BJ (cell line): ENCODE data around the gene CD163L1. TPM values are rescaled to one million over a fixed set of nuclear protein-coding genes. Genes with fewer than 3 reads are reported as not detected.

Experiments
- CTCF ChIA-PET: fragments of 350-600 bp; formaldehyde crosslinking; extraction: SDS; loops from one replicate; lab custom pipeline; 2021; ENCODE audit warnings: antibody characterized with exemption, inconsistent platforms; lab: Yijun Ruan, JAX
- POLR2A ChIA-PET: fragments of 300-600 bp; sonication (Branson Sonifier 250); formaldehyde crosslinking; extraction: SDS; loops from one replicate; lab custom pipeline; 2021; ENCODE audit warnings: antibody characterized with exemption; lab: Charles Lee
- DNase-seq: peaks from one replicate; pipeline ENCODE4 v3.0.0-alpha.2; 2011; ENCODE audit warnings: low read depth
- H3K27me3 ChIP-seq: 2 replicates; pipeline ENCODE4 v1.6.0; 2011; ENCODE audit warnings: low read length; ENCODE audit not compliant: control insufficient read depth, insufficient read depth
- H3K36me3 ChIP-seq: 2 replicates; pipeline ENCODE4 v1.5.1; 2011; ENCODE audit warnings: low read length; ENCODE audit not compliant: control insufficient read depth, insufficient read depth
- H3K4me3 ChIP-seq: 2 replicates; pipeline ENCODE4 v1.5.1; 2011; ENCODE audit warnings: low read depth, mild to moderate bottlenecking, control low read depth, low read length
- CTCF ChIP-seq: IDR thresholded peaks from 2 replicates; pipeline ENCODE4 v1.5.1; 2011; ENCODE audit warnings: low read depth, mild to moderate bottlenecking, control low read depth, inconsistent platforms, low read length, moderate library complexity; ENCODE audit not compliant: insufficient read depth
- polyA minus RNA-seq: library from RNA; depleted of rRNA, polyadenylated mRNA; stranded (reverse); fragments of >200 nt; gene quantifications from 2 replicates; pipeline ENCODE4 v1.2.3, GENCODE V29; 2011; rRNA and poly(A)+ RNA removed
- polyA plus RNA-seq: library from polyadenylated mRNA; depleted of rRNA; stranded (reverse); fragments of >200 nt; gene quantifications from 2 replicates; pipeline ENCODE4 v1.2.3, GENCODE V29; 2011; rRNA removed

Gene CD163L1
- polyA plus RNA-seq (1.0 and 1.6 TPM in 2 replicates), polyA minus RNA-seq (1.8 and 3.4 TPM in 2 replicates)

DNA sequence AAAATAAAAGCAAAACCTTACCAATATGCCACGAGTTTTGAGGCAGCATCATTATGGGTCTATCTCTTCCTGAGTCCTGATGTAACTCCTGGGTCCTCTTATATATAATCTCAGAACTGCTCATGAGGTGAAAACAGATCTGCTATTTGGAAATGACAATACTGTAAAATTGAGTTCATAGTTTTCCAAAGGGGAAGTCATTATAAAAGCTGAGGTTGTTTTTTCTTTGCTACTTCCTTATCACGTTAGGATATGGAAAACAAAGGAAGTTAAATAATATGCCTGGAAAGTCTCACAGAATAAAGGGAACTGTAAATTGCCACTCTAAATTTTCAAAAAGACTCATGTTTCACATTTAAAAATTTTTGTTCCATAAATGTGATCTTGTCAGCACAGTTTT is at the start of gene CD163L1:
Gene CD163L1, minus strand, starts transcription at position 78 of the 400 bp plus-strand sequence. Its CDS starts 26 bp downstream, at position 52.
- no peak for DNase-seq
- Histone ChIP-seq H3K36me3 (no peaks in the 10 kb centered on the region), H3K27me3 (no peaks in the 10 kb centered on the region), H3K4me3 (no peak within 1 kb of the TSS)
- TF ChIP-seq CTCF, result no peak
- ChIA-PET CTCF (no interaction called here), POLR2A (no interaction called here)

DNA sequence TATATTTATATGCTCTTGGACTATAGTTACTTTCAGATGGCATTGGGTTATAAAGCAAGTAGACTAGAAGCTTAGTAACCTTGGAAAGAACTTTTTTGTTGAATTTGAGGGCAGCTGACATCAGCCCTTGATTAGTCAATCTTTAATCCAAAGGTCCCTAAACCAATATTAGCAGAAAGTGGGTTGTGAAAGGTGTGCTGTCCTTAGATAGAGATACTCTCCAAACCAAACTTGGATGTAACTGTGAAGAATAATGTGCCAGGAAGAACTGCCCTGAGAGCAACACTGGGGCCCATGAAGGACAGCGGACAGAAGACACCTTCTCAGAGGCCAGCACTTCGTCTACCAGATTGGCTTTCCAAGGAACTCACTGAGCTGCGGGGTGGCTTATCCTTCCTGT is 49.1 kb upstream of the CD163L1 start:
- no peak for TF ChIP-seq CTCF
- H3K36me3 ChIP-seq, result no peaks in the 10 kb centered on the region
- no peak overlapping the region for H3K4me3 ChIP-seq
- POLR2A ChIA-PET, result no interaction called here
- no peak for DNase-seq
- no peaks in the 10 kb centered on the region for H3K27me3 ChIP-seq
- CTCF ChIA-PET, result no interaction called here

DNA sequence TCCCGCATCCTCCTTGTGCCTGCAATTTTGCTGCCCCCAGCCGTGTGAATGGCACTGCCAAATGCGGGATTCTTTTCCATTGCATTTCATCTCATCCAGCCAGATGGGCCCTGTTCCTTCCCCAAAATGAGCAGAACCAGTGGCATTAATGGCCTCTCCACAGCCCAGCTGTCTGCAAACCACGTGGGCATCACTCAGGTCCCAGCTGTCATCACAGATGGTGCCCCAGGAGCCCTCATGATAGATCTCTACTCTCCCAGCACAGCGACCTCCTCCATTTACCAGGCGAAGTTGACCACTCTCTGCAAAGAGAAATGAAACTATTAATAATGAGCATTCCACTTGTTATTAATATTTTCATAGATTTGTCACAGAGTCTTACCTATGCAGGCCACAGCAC is 42.6 kb upstream of the CD163L1 start:
- no peaks in the 10 kb centered on the region for H3K27me3 ChIP-seq
- CTCF ChIA-PET, result no interaction called here
- no peak for DNase-seq
- POLR2A ChIA-PET, result no interaction called here
- TF ChIP-seq CTCF, result no peak
- no peaks in the 10 kb centered on the region for H3K36me3 ChIP-seq
- H3K4me3 ChIP-seq, result no peak overlapping the region

DNA sequence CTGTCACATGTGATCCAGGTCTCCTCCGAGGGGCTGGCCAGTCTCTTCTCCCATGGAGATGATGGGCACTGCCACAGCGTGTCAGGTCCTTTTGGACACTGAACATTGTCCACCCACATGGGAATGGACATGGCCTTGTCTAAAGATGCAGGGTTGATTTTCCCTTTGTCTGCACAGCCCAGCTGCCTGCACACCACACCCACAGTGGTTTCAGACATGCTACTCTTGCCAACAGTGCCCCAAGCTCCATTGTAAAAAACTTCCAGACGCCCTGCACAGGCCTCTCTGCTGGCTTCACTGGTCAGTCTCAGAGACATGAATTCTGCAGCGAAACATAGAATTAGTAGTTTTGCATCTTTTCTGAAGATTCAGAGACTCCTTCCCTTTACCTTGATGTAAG is 41.1 kb upstream of the CD163L1 start:
- CTCF ChIA-PET, result no interaction called here

DNA sequence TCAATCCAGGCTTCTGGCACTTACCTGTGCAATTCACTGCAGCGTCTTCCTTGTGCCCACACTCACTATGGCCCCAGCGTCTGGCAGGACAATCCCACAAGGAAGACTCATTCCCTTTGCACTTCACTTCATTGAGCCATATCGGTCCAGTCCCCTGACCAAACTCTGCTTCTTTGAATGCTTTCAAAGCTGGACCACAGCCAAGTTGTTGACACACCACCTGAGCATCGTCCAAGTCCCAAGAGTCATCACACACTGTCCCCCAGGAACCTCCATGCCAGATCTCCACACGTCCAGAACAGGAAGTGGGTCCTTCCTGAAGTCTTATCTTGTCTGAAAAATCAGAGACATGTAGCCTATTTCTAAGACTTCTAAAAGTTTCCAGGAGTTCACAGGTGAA is 39.4 kb upstream of the CD163L1 start:
- no peak for TF ChIP-seq CTCF
- CTCF ChIA-PET, result no interaction called here
- Histone ChIP-seq H3K36me3 (no peaks in the 10 kb centered on the region), H3K27me3 (no peaks in the 10 kb centered on the region), H3K4me3 (no peak overlapping the region)
- DNase-seq, result no peak
- POLR2A ChIA-PET, result no interaction called here

More for the DNA sequence above, 41.1 kb upstream of the CD163L1 start:
- POLR2A ChIA-PET, result no interaction called here
- Histone ChIP-seq H3K36me3 (no peaks in the 10 kb centered on the region), H3K4me3 (no peak overlapping the region), H3K27me3 (no peaks in the 10 kb centered on the region)
- TF ChIP-seq CTCF, result no peak
- DNase-seq, result no peak
